Small intestine (tissue), 7 donors: ENCODE results near the gene REG1A. TPM values are rescaled to one million over a fixed set of nuclear protein-coding genes. Genes with fewer than 3 reads are reported as not detected.

ENCODE experiments used
- DNase-seq, 2 donors: peaks; one replicate each; pipeline versions ENCODE4 v3.0.0 to v3.0.0-alpha.2; 2013
- FAIRE-seq: peaks from 2 replicates; lab custom pipeline; 2012; peaks lifted over from hg19 to GRCh38; lab: Jason Lieb, UNC
- H3K27ac ChIP-seq, 3 donors: one replicate each; pipeline ENCODE4 v1.5.1; 2013; ENCODE audit warnings: low read length in 2 of 3, mild to moderate bottlenecking in 2 of 3, control low read depth in 1 of 3, inconsistent platforms in 1 of 3, low read depth in 1 of 3, moderate library complexity in 1 of 3
- H3K27me3 ChIP-seq, 3 donors: one replicate each; pipeline ENCODE4 v1.6.1; 2013; ENCODE audit warnings: low read length in 3 of 3, inconsistent platforms in 1 of 3; ENCODE audit not compliant: control insufficient read depth in 3 of 3, insufficient read depth in 3 of 3
- H3K36me3 ChIP-seq, 3 donors: one replicate each; pipeline ENCODE4 v1.6.1; 2013; ENCODE audit warnings: low read length in 3 of 3, inconsistent platforms in 1 of 3, low read depth in 1 of 3, mild to moderate bottlenecking in 1 of 3, moderate library complexity in 1 of 3; ENCODE audit not compliant: control insufficient read depth in 3 of 3, insufficient read depth in 2 of 3
- H3K4me1 ChIP-seq, 3 donors: one replicate each; pipeline ENCODE4 v1.6.1; 2013; ENCODE audit warnings: low read length in 2 of 3, inconsistent platforms in 1 of 3, low read depth in 1 of 3, mild to moderate bottlenecking in 1 of 3, moderate library complexity in 1 of 3; ENCODE audit not compliant: control insufficient read depth in 3 of 3, insufficient read depth in 2 of 3
- H3K4me3 ChIP-seq, 3 donors: one replicate each; pipeline ENCODE4 v1.5.1; 2013; ENCODE audit warnings: low read length in 3 of 3, control low read depth in 1 of 3, inconsistent platforms in 1 of 3, low read depth in 1 of 3, mild to moderate bottlenecking in 1 of 3, moderate library complexity in 1 of 3
- H3K9me3 ChIP-seq, 2 donors: one replicate each; pipeline ENCODE4 v1.6.1; 2013; ENCODE audit warnings: low read depth in 1 of 2, low read length in 1 of 2; ENCODE audit not compliant: control insufficient read depth in 2 of 2, insufficient read depth in 1 of 2
- WGBS, 3 donors: extraction: QIAGEN DNeasy Blood & Tissue Kit; methylation state at CpG; one replicate each; pipeline ENCODE4 v1.1.7; 2013; 5-methylcytosine and 5-hydroxymethylcytosine counted together
- polyA plus RNA-seq, 4 donors: library from polyadenylated mRNA; stranded (reverse) in 3 of 4; unstranded in 1 of 4; fragments of 200-250 nt in 3 of 4; fragments of 120-200 nt in 1 of 4; gene quantifications; one replicate each; pipeline versions ENCODE4 v1.2.1 to v1.2.3, GENCODE V29; 2013
- donor health status: healthy with polysubstance abuse.
- donor health status: control.
- donor health status: control.
- donor health status: Bipolar disorder and iron deficiency.
- donor health status: healthy.

REG1A gene
- polyA plus RNA-seq, 4 donors: 0.93 to 31,869 (median 712) TPM

GRCh38 chr2:79087785-79088364, 32.4 kb upstream of the REG1A start, which contains the start of gene REG1B:
REG1B (minus strand) TSS chr2:79087993; CDS start chr2:79087612, 381 bp downstream.
- WGBS, 3 donors: 68 to 78% (median 70%) methylated on average over 2 of the region's 2 CpGs
- Histone ChIP-seq H3K27ac (no peak within 1 kb of the TSS), H3K27me3 (no peaks in the 10 kb centered on the region), H3K9me3 (peaks cover 0 to 10% of the 10 kb centered on the region in 2 donors), H3K4me3 (no peak within 1 kb of the TSS), H3K4me1 (peaks cover 0 to 10% (median 3%) of the 10 kb centered on the region in 3 donors), H3K36me3 (no peaks in the 10 kb centered on the region)
- FAIRE-seq: no peak
- peak in 1 of 2 donors; percentile 48 for DNase-seq

DNA sequence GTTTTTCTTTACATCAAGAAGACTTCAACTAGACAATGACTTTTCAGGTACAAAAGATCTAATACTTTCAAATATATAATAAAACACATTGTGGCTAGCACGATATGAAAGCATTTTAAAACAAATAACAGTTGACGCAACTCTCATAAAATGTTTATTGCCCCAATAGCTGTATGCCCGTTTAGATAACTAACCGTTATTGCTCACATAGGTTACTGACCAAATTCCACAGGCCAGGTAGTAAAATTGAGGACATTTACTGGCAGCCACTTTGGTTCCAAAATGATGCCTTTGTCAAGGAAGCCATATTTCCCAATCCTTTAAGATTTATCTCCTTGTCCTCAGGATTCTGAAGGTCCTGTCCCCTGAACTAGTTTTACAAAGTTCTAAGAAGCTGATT, 29.6 kb upstream of the REG1A start:
- Histone ChIP-seq H3K27me3 (no peaks in the 10 kb centered on the region), H3K9me3 (peaks cover 0 to 18% of the 10 kb centered on the region in 2 donors), H3K36me3 (no peaks in the 10 kb centered on the region), H3K4me3 (no peak overlapping the region), H3K27ac (no peak overlapping the region), H3K4me1 (peaks cover 0 to 10% (median 3%) of the 10 kb centered on the region in 3 donors)
- peak; percentile 70 for FAIRE-seq
- peak; percentile 72 to 82 for DNase-seq
- WGBS, 3 donors: 23 to 57% (median 38%) methylated on average over 4 of the region's 4 CpGs

GRCh38 chr2:79097843-79098242, 22.4 kb upstream of the REG1A start:
- Histone ChIP-seq H3K4me1 (no peaks in the 10 kb centered on the region), H3K27ac (no peak overlapping the region), H3K4me3 (no peak overlapping the region), H3K27me3 (no peaks in the 10 kb centered on the region), H3K9me3 (peaks cover 0 to 40% of the 10 kb centered on the region in 2 donors), H3K36me3 (no peaks in the 10 kb centered on the region)
- DNase-seq (no peak), FAIRE-seq (no peak)
- WGBS, 3 donors: 89 to 96% (median 91%) methylated on average over 6 of the region's 6 CpGs

DNA sequence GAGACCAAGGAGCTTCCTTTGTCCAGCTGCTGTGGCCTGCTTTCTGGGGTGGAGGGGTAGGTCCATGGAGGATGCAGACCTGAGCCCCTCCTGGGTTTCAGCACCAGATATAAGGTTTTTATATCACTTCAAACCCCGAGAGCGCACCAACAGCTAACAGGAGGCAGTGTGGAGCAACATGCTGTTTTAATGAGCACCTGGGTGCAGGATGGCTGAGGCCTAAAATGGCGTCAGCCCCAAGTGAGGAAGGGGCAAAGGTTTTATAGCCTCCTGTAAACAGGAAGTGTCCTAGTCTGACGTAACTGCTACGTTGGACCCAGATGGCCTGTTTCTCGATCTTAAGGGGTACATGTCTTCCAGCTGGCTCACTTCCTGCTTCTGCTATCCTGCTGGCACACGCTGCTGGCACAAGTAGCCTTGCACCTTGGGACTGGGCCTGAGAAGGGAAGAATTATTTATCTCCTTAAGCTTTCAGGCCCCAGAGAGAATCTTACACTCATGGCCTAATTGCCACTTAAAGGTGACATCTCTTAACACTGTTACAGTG, 21.1 kb upstream of the REG1A start:
- WGBS, 3 donors: 39 to 57% (median 52%) methylated on average over 7 of the region's 7 CpGs

DNA sequence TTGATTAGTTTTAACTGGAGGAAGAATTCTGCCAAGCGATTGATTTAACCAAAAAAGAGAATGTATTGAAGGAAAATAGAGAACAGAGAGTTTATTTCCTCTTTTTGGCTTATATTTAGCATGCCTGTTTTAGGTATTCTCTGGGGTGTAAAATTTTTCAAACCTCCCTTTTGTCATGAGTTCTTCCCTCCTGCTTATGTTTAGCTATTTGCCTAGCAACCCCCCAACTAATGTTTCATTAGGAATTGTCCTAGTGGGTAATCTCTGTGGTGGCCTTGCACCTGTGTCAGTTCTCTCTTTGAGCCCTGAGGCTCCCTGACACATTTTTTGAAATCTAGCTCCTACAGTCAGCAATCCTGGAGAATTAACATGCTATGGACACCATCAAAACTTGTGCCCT, 20.0 kb upstream of the REG1A start:
- no peak overlapping the region for H3K27ac ChIP-seq
- H3K4me1 ChIP-seq: peaks cover 1 to 10% (median 2%) of the 10 kb centered on the region in 3 donors
- peaks cover 0 to 35% of the 10 kb centered on the region in 2 donors for H3K9me3 ChIP-seq
- H3K27me3 ChIP-seq: no peaks in the 10 kb centered on the region
- 68 to 86% (median 81%) methylated on average over 1 of the region's 1 CpG for WGBS, 3 donors
- FAIRE-seq (no peak), DNase-seq (no peak)
- H3K36me3 ChIP-seq: no peaks in the 10 kb centered on the region
- H3K4me3 ChIP-seq: no peak overlapping the region

More for the DNA sequence above, 21.1 kb upstream of the REG1A start:
- H3K36me3 ChIP-seq: no peaks in the 10 kb centered on the region
- no peak overlapping the region for H3K4me3 ChIP-seq
- peaks cover 0 to 9% (median 2%) of the 10 kb centered on the region in 3 donors for H3K4me1 ChIP-seq
- FAIRE-seq (no peak), DNase-seq (no peak)
- H3K27me3 ChIP-seq: no peaks in the 10 kb centered on the region
- H3K27ac ChIP-seq: no peak overlapping the region
- peaks cover 0 to 37% of the 10 kb centered on the region in 2 donors for H3K9me3 ChIP-seq

GRCh38 chr2:79101024-79101423, 19.3 kb upstream of the REG1A start:
- Histone ChIP-seq H3K9me3 (peaks cover 0 to 29% of the 10 kb centered on the region in 2 donors), H3K27ac (no peak overlapping the region), H3K4me1 (peaks cover 2 to 10% (median 3%) of the 10 kb centered on the region in 3 donors), H3K27me3 (no peaks in the 10 kb centered on the region), H3K4me3 (no peak overlapping the region), H3K36me3 (no peaks in the 10 kb centered on the region)
- DNase-seq: no peak
- 74 to 95% (median 80%) methylated on average over 2 of the region's 2 CpGs for WGBS, 3 donors
- no peak for FAIRE-seq

- peak overlapping the region in 1 of 3 donors; percentile 2 for H3K27ac ChIP-seq
- H3K4me3 ChIP-seq: no peak overlapping the region
- H3K36me3 ChIP-seq: no peaks in the 10 kb centered on the region
- WGBS, 3 donors: 19 to 52% (median 37%) methylated on average over 2 of the region's 2 CpGs
- H3K9me3 ChIP-seq: peaks cover 0 to 23% of the 10 kb centered on the region in 2 donors
- peak; percentile 96 for FAIRE-seq
- H3K27me3 ChIP-seq: no peaks in the 10 kb centered on the region
- DNase-seq: peak; percentile 90
- peaks cover 2 to 10% (median 3%) of the 10 kb centered on the region in 3 donors for H3K4me1 ChIP-seq
Observed at GRCh38 chr2:79103214-79103613, 17.1 kb upstream of the REG1A start.

DNA sequence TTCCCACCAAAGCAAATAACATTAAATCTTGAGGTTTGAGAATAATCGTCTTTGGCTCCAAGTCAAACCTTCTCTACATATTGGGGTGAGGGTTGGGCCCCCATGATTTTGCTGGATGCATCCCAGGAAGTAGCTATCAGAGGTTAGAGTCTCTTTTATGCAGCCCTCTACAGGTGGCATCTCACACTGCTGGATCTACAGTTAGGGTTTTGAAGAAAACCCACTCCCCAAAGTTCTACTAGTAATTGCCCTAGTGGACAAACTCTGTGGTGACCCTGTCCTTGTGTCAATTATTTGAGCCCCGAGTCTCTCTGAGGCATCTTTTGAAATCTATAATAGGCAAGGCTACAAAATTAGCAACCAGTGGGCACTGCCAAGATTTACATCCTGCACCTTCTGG, 15.0 kb upstream of the REG1A start:
- 75 to 76% (median 76%) methylated on average over 2 of the region's 2 CpGs for WGBS, 3 donors

More for the DNA sequence above, 15.0 kb upstream of the REG1A start:
- no peak overlapping the region for H3K4me3 ChIP-seq
- no peak for DNase-seq
- no peaks in the 10 kb centered on the region for H3K27me3 ChIP-seq
- no peaks in the 10 kb centered on the region for H3K36me3 ChIP-seq
- H3K4me1 ChIP-seq: peaks cover 2 to 10% (median 3%) of the 10 kb centered on the region in 3 donors
- peaks cover 0 to 10% of the 10 kb centered on the region in 2 donors for H3K9me3 ChIP-seq
- H3K27ac ChIP-seq: no peak overlapping the region
- FAIRE-seq: no peak
